Panc1 (cell line): ENCODE measurements around the gene GNAZ. TPM values are rescaled to one million over a fixed set of nuclear protein-coding genes. Genes with fewer than 3 reads are reported as not detected.

Source experiments
- ATAC-seq: fragments of 200-7000 bp; cut with Tn5 transposase; 2 replicates; pipeline ENCODE4 v1.9.1; 2020; ENCODE audit warnings: mild to moderate bottlenecking, moderate library complexity
- BruUV-seq: library from RNA; stranded (reverse); fragments of 400-500 nt; replicated peaks from 2 replicates; lab custom pipeline; 2021; lab: Mats Ljungman, UMichigan
- CTCF ChIA-PET: fragments of 300-600 bp; sonication (Branson Sonifier 250); formaldehyde crosslinking; loops from one replicate; lab custom pipeline; 2022; ENCODE audit warnings: antibody characterized with exemption; lab: Charles Lee
- POLR2A ChIA-PET: fragments of 300-600 bp; sonication (Branson Sonifier 250); formaldehyde crosslinking; loops from one replicate; lab custom pipeline; 2022; ENCODE audit warnings: antibody characterized with exemption; lab: Charles Lee
- DNase-seq: peaks from one replicate; pipeline ENCODE4 v3.0.0-alpha.2; 2010; ENCODE audit warnings: low read depth, low spot score
- H3K27ac ChIP-seq: 2 replicates; pipeline ENCODE4 v1.5.1; 2011; ENCODE audit warnings: mild to moderate bottlenecking, low read length, inconsistent platforms
- H3K27me3 ChIP-seq: fragments of 200-500 bp; sonication (Bioruptor generic); 2 replicates; pipeline ENCODE4 v1.6.0; 2014; ENCODE audit warnings: low read length, inconsistent platforms; ENCODE audit not compliant: control insufficient read depth, insufficient read depth
- H3K36me3 ChIP-seq: fragments of 200-500 bp; sonication (Bioruptor generic); 2 replicates; pipeline ENCODE4 v1.5.1; 2014; ENCODE audit warnings: inconsistent platforms, mild to moderate bottlenecking, low read length, moderate library complexity; ENCODE audit not compliant: control insufficient read depth, insufficient read depth
- H3K4me1 ChIP-seq: 2 replicates; pipeline ENCODE4 v1.5.1; 2011; ENCODE audit warnings: inconsistent platforms, mild to moderate bottlenecking, low read length, moderate library complexity; ENCODE audit not compliant: control insufficient read depth, insufficient read depth
- H3K4me3 ChIP-seq, 2 experiments: 2 replicates each; pipeline ENCODE4 v1.5.1; 2011 to 2012; ENCODE audit warnings: low read depth in 2 of 2, low read length in 2 of 2, mild to moderate bottlenecking in 2 of 2, inconsistent platforms in 1 of 2, moderate library complexity in 1 of 2
- H3K9me3 ChIP-seq: fragments of 200-500 bp; sonication (Bioruptor generic); 2 replicates; pipeline ENCODE4 v1.5.1; 2014; ENCODE audit warnings: low read depth, mild to moderate bottlenecking, inconsistent platforms, low read length, moderate library complexity; ENCODE audit not compliant: control insufficient read depth, insufficient read depth
- POLR2AphosphoS5 ChIP-seq: IDR thresholded peaks from 2 replicates; pipeline ENCODE4 v1.6.1; 2012; ENCODE audit warnings: mild to moderate bottlenecking, low read depth, low read length, moderate library complexity
- SIN3A ChIP-seq: IDR thresholded peaks from 2 replicates; pipeline ENCODE4 v1.6.1; 2012; ENCODE audit warnings: low read depth, mild to moderate bottlenecking, low read length, moderate library complexity, borderline replicate concordance; ENCODE audit not compliant: insufficient read depth
- TCF7L2 ChIP-seq: IDR thresholded peaks from 2 replicates; pipeline ENCODE4 v1.6.1; 2011; ENCODE audit warnings: mild to moderate bottlenecking, low read depth, low read length, inconsistent platforms
- in situ Hi-C: cut with HindIII; loops from 2 replicates; pipeline ENCODE4 v1.10.0; 2016; ENCODE audit warnings: low sequenced_read_pairs, low pct_unique_long_range_greater_than_20kb
- intact Hi-C: fragments of 100-400 bp; cut with micrococcal nuclease; formaldehyde crosslinking; loops from one replicate; pipeline ENCODE4 v1.10.0; 2022; ENCODE audit not compliant: unreplicated experiment
- total RNA-seq: library from RNA; stranded (reverse); gene quantifications from one replicate; pipeline ENCODE4 v1.2.1, GENCODE V29; 2021; ENCODE audit not compliant: unreplicated experiment
- TF ChIP-seq, protein P1 (sequence below): fragments of 450-650 bp; IDR thresholded peaks from 2 replicates; pipeline ENCODE4 v1.5.1; 2017; ENCODE audit warnings: mild to moderate bottlenecking
- TF ChIP-seq, protein P2 (sequence below), 2 experiments: IDR thresholded peaks; 2 replicates each; pipeline ENCODE4 v1.6.1; 2011 to 2012; ENCODE audit warnings: low read depth in 2 of 2, control low read depth in 1 of 2, low read length in 1 of 2, mild to moderate bottlenecking in 1 of 2, moderate library complexity in 1 of 2; ENCODE audit not compliant: insufficient read depth in 1 of 2

GNAZ gene
- total RNA-seq, 1 experiment from 2014 or later = 11.9 TPM

DNA sequence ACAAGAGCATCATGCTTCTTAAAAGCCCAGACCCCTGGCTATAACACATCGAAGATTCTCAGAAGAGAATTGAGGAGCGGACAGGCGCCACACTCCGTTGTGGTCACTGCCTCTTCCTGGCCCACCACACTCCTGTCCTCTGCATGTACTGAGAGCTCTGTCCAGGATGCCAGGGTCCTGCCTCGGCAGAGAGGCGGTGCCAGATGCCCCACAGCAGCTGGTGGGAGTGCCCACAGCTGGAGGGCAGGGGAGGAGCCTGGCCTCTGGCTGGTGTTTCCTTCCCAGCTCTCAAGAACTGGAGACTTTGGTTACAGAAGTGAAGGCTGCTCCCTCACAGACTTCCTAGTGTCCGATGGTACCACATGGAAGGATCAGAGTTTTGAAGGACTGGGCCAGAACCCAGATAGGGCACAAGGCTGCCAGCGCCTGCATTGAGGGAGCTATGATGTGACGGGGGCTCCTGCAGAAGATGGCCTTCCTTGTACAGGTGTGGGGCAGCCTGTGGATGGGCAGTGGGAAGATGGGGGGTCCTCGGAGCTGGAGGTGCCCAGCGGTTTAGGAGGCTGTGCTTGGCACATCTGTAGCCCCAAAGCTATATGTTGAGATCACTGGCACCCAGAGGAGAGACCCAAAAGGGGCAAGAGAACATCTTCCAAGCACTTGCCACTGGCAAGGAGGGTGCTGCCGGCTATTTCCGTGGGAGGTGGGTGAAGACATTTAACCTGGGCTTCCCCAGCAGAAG, 52.1 kb downstream of the GNAZ start:
- no TSS peak for BruUV-seq
- Histone ChIP-seq H3K36me3 (no peaks in the 10 kb centered on the region), H3K4me3 (no peak overlapping the region), H3K9me3 (no peaks in the 10 kb centered on the region), H3K4me1 (no peaks in the 10 kb centered on the region), H3K27me3 (no peaks in the 10 kb centered on the region), H3K27ac (no peak overlapping the region)
- intact Hi-C loops (no loop called here), in situ Hi-C loops (no loop called here)
- POLR2A ChIA-PET = interaction anchor here (0.6 kb wide), 1 partner anchor 20 kb away, joined by 3 read pairs; the partner anchor contains the start of gene RSPH14
- no peak for TF ChIP-seq TCF7L2
- TF ChIP-seq, protein P1, sequence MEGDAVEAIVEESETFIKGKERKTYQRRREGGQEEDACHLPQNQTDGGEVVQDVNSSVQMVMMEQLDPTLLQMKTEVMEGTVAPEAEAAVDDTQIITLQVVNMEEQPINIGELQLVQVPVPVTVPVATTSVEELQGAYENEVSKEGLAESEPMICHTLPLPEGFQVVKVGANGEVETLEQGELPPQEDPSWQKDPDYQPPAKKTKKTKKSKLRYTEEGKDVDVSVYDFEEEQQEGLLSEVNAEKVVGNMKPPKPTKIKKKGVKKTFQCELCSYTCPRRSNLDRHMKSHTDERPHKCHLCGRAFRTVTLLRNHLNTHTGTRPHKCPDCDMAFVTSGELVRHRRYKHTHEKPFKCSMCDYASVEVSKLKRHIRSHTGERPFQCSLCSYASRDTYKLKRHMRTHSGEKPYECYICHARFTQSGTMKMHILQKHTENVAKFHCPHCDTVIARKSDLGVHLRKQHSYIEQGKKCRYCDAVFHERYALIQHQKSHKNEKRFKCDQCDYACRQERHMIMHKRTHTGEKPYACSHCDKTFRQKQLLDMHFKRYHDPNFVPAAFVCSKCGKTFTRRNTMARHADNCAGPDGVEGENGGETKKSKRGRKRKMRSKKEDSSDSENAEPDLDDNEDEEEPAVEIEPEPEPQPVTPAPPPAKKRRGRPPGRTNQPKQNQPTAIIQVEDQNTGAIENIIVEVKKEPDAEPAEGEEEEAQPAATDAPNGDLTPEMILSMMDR = no peak
- TF ChIP-seq POLR2AphosphoS5 = no peak
- CTCF ChIA-PET = no interaction called here
- ATAC-seq (no peak), DNase-seq (no peak)

DNA sequence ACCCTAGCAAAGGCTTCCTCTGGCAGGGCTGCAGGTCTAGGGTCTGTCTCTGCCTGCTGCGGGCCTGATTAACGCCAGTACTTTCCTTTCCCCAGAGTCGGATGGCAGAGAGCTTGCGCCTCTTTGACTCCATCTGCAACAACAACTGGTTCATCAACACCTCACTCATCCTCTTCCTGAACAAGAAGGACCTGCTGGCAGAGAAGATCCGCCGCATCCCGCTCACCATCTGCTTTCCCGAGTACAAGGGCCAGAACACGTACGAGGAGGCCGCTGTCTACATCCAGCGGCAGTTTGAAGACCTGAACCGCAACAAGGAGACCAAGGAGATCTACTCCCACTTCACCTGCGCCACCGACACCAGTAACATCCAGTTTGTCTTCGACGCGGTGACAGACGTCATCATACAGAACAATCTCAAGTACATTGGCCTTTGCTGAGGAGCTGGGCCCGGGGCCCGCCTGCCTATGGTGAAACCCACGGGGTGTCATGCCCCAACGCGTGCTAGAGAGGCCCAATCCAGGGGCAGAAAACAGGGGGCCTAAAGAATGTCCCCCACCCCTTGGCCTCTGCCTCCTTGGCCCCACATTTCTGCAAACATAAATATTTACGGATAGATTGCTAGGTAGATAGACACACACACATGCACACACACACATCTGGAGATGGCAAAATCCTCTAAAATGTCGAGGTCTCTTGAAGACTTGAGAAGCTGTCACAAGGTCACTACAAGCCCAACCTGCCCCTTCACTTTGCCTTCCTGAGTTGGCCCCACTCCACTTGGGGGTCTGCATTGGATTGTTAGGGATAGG, 52.9 kb downstream of the GNAZ start:
- H3K4me1 ChIP-seq = no peaks in the 10 kb centered on the region
- DNase-seq (no peak), ATAC-seq (no peak)
- H3K27me3 ChIP-seq = no peaks in the 10 kb centered on the region
- no peaks in the 10 kb centered on the region for H3K9me3 ChIP-seq
- TSS peak; percentile 67 for BruUV-seq
- no peaks in the 10 kb centered on the region for H3K36me3 ChIP-seq
- no peak overlapping the region for H3K27ac ChIP-seq
- TF ChIP-seq, protein P1 = no peak
- no peak for TF ChIP-seq POLR2AphosphoS5
- no peak for TF ChIP-seq TCF7L2
- TF ChIP-seq, protein P2, sequence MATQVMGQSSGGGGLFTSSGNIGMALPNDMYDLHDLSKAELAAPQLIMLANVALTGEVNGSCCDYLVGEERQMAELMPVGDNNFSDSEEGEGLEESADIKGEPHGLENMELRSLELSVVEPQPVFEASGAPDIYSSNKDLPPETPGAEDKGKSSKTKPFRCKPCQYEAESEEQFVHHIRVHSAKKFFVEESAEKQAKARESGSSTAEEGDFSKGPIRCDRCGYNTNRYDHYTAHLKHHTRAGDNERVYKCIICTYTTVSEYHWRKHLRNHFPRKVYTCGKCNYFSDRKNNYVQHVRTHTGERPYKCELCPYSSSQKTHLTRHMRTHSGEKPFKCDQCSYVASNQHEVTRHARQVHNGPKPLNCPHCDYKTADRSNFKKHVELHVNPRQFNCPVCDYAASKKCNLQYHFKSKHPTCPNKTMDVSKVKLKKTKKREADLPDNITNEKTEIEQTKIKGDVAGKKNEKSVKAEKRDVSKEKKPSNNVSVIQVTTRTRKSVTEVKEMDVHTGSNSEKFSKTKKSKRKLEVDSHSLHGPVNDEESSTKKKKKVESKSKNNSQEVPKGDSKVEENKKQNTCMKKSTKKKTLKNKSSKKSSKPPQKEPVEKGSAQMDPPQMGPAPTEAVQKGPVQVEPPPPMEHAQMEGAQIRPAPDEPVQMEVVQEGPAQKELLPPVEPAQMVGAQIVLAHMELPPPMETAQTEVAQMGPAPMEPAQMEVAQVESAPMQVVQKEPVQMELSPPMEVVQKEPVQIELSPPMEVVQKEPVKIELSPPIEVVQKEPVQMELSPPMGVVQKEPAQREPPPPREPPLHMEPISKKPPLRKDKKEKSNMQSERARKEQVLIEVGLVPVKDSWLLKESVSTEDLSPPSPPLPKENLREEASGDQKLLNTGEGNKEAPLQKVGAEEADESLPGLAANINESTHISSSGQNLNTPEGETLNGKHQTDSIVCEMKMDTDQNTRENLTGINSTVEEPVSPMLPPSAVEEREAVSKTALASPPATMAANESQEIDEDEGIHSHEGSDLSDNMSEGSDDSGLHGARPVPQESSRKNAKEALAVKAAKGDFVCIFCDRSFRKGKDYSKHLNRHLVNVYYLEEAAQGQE (IDR thresholded peaks at IDR 0.05; ENCODE audit: insufficient read depth in 1 of 2, low read depth in 2 of 2, low read length in 1 of 2) = no peak
- no peak for TF ChIP-seq SIN3A
- in situ Hi-C loops = no loop called here
- no peak overlapping the region for H3K4me3 ChIP-seq
- CTCF ChIA-PET = no interaction called here
- intact Hi-C loops = no loop called here
- POLR2A ChIA-PET = no interaction called here
